Uterus (tissue), 2 donors: ENCODE data around the gene TTC39B.

ENCODE experiments used
- CTCF ChIP-seq, 4 experiments: fragments of 200-600 bp in 2 of 4; fragments of 450-650 bp in 2 of 4; sonication (generic) in 2 of 4; IDR thresholded peaks; one replicate each; pipeline ENCODE4 v1.5.1; 2016 to 2019; ENCODE audit warnings: antibody characterized with exemption in 4 of 4, mild to moderate bottlenecking in 2 of 4, moderate library complexity in 1 of 4
- POLR2A ChIP-seq, 2 donors: fragments of 450-650 bp; IDR thresholded peaks; one replicate each; pipeline ENCODE4 v1.6.1; 2016; ENCODE audit warnings: antibody characterized with exemption in 2 of 2, mild to moderate bottlenecking in 1 of 2, moderate library complexity in 1 of 2

GRCh38 chr9:15213249-15213648 lies 93.8 kb downstream of the TTC39B start:
- TF ChIP-seq POLR2A (IDR thresholded peaks at IDR 0.05): no peak
- no peak for TF ChIP-seq CTCF (IDR thresholded peaks at IDR 0.05)
